Measurements from ENCODE around the gene KPNB1.

KPNB1 gene

DNA sequence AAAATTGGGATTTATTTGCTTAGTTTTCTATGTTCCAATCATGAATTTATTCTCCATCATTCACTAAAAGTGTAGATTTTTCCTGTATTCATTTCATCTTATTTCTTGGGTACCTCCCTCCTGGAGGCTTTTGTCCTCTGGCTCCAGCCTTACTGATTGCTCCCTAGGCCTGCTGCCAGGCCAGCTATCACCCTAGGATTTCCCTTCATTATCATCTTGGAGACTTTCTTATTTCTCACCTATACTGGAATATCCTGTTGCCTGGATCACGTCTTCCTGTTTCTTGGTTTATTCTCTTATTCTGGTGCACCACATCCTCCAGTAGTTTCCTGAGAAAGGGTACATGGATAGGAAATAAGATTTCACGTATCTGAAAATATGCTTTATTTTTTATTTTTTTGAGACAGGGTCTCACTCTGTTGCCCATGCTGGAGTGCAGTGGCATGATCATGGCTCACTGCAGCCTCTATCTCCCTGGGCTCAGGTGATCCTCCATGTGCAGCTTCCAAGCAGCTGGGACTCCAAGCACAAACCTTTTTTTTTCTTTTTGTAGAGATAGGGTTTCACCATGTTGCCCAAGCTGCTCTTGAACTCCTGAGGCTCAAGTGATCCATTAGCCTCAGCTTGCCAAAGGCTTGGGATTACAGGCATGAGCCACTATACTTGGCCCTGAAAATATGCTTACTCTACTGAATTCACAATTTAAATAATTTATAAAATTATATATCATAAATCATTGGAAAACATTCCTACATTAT, 13.3 kb upstream of the KPNB1 start:
- no peak for DNase-seq (ENCODE audit: extremely low read depth in 1 of 2, low read depth in 1 of 2)

GRCh38 chr17:47638903-47639302, 10.8 kb upstream of the KPNB1 start:
- DNase-seq (ENCODE audit: extremely low read depth in 1 of 2, low read depth in 1 of 2): no peak

DNA sequence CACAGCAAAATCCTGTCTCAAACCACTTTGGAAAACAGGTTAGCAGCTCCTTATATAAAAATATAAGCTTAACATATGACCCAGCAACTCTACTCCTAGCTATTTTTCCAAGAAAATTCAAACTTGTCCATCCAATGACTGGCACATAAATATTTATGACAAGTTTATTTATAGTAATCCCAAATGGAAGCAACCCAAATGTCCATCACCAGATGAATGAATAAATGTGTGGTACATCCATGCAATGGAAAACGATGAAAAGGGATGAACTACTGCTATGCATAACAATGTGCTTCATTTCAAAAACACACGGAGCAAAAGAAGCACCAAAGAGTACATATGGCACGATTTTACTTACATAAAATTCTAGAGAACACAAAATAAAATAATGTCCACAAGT, 9.6 kb upstream of the KPNB1 start:
- DNase-seq (ENCODE audit: extremely low read depth in 1 of 2, low read depth in 1 of 2): no peak

- no peak for DNase-seq (ENCODE audit: extremely low read depth in 1 of 2, low read depth in 1 of 2)
Measured at GRCh38 chr17:47641202-47641601, 8.5 kb upstream of the KPNB1 start.

GRCh38 chr17:47643116-47643515, 6.6 kb upstream of the KPNB1 start:
- no peak for DNase-seq (ENCODE audit: extremely low read depth in 1 of 2, low read depth in 1 of 2)

- no peak for DNase-seq (ENCODE audit: extremely low read depth in 1 of 2, low read depth in 1 of 2)
Measured at GRCh38 chr17:47644324-47644723, 5.4 kb upstream of the KPNB1 start.

DNA sequence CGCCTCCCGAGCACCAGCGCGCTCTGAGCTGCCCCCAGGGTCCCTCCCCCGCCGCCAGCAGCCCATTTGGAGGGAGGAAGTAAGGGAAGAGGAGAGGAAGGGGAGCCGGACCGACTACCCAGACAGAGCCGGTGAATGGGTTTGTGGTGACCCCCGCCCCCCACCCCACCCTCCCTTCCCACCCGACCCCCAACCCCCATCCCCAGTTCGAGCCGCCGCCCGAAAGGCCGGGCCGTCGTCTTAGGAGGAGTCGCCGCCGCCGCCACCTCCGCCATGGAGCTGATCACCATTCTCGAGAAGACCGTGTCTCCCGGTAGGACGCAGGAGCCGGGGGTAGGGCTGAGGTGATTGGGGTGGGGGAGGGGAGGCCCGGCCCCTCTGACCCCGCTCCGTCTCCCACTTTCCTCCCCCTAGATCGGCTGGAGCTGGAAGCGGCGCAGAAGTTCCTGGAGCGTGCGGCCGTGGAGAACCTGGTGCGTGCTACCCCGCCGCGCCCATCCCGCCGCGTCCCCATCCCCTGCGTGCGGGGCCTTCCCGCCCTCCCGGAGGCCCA, 329 bp downstream of the KPNB1 start:
- no peak for DNase-seq (ENCODE audit: extremely low read depth in 1 of 2, low read depth in 1 of 2)

GRCh38 chr17:47650525-47651522, 1.1 kb downstream of the KPNB1 start:
- peak; percentile 73 to 80 for DNase-seq (ENCODE audit: extremely low read depth in 1 of 2, low read depth in 1 of 2)

GRCh38 chr17:47651704-47652103, 2.0 kb downstream of the KPNB1 start:
- no peak for DNase-seq (ENCODE audit: extremely low read depth in 1 of 2, low read depth in 1 of 2)

- DNase-seq (ENCODE audit: extremely low read depth in 1 of 2, low read depth in 1 of 2): no peak
Measured at GRCh38 chr17:47652570-47652969, 2.9 kb downstream of the KPNB1 start.

DNA sequence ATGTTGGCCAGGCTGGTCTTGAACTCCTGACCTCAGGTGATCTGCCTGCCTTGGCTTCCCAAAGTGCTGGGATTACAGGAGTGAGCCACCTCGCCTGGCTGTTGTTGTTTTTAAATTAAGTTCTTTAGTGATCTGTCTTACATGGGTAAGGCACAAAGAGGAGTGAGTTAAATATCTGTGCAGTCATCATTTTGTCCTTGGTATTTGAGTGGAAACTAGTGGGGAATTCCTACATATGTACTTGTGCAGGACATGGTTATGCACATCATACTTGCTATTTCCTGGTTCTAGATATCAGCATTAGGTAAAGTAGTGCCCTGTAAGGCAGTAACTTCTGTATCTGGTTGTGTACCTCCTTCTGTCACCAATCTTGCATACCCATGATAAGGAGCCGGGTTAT, 3.7 kb downstream of the KPNB1 start:
- DNase-seq (ENCODE audit: extremely low read depth in 1 of 2, low read depth in 1 of 2): no peak

- DNase-seq (ENCODE audit: extremely low read depth in 1 of 2, low read depth in 1 of 2): no peak
Measured at GRCh38 chr17:47654991-47655390, 5.3 kb downstream of the KPNB1 start.

DNA sequence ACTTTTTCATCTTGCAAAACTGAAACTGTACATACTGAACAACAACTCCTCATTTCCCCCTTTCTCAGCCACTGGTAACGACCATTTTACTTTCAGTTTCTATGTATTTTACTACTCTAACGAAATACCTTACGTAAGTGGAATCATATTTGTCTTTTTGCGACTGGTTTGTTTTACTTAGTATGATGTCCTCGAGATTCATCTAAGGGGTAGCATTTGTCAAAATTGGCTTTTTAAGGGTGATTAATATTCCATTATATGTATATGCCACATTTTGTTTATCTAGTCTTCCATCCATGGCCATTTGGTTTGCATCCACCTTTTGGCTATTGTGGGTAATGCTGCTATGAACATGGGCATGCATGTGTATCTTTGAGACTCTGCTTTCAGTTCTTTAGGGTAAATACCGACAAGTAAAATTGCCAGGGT, 10.4 kb downstream of the KPNB1 start:
- no peak for DNase-seq (ENCODE audit: extremely low read depth in 1 of 2, low read depth in 1 of 2)

- peak in 1 of 2 donors; percentile 24 for DNase-seq (ENCODE audit: extremely low read depth in 1 of 2, low read depth in 1 of 2)
Measured at GRCh38 chr17:47663912-47664623, 14.3 kb downstream of the KPNB1 start.

DNA sequence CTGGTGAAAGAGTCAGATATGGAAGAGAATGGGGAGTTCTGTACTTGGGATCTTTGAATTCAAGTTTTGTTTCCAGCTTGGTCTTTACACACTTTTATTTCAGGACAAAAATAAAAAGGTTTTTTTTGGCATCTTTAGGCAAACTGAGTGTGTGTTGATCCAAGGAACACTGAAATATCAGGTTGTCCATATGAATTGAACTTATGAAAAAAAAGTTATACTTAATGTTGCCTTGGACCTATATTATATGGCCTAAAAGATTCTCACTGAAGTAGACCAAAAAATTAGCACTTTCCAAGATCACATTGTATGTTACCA, 14.9 kb downstream of the KPNB1 start:
- no peak for DNase-seq (ENCODE audit: extremely low read depth in 1 of 2, low read depth in 1 of 2)

DNA sequence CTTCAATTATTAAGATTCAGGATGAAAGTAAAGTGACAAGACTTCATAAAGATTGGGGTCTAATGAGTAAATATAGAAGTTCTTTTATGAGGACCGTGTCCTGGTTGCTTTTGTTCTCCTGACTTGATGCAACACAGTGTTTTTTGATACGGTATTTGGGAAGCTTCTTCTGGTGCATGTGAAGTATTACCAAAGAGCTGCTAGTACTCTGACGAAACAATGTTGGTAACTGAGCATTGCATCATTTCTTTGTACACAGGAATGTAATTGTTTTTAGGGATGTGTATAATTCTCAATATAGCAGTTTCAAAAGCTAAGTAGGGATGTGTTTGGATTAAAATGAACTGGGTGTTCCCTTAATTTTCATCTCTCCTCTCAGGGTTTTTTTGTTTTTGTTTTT, 15.9 kb downstream of the KPNB1 start:
- no peak for DNase-seq (ENCODE audit: extremely low read depth in 1 of 2, low read depth in 1 of 2)

DNA sequence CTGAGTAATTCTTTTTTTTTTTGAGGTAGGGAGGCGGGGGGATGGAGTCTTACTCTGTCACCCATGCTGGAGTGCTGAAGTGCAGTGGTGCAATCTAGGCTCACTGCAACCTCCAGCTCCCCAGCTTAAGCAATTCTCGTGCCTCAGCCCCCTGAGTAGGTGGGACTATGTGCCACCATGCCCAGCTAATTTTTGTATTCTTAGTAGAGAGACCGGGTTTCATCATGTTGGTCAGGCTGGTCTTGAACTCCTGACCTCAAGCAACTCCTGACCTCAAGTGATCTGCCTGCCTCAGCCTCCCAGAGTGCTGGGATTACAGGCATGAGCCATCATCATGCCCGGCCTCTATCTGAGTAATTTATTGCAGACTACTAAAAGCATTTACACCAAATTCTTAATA, 19.4 kb downstream of the KPNB1 start:
- DNase-seq (ENCODE audit: extremely low read depth in 1 of 2, low read depth in 1 of 2): no peak

GRCh38 chr17:47670064-47670463, 20.3 kb downstream of the KPNB1 start:
- DNase-seq (ENCODE audit: extremely low read depth in 1 of 2, low read depth in 1 of 2): no peak

GRCh38 chr17:47674499-47674898, 24.8 kb downstream of the KPNB1 start:
- DNase-seq (ENCODE audit: extremely low read depth in 1 of 2, low read depth in 1 of 2): no peak

DNA sequence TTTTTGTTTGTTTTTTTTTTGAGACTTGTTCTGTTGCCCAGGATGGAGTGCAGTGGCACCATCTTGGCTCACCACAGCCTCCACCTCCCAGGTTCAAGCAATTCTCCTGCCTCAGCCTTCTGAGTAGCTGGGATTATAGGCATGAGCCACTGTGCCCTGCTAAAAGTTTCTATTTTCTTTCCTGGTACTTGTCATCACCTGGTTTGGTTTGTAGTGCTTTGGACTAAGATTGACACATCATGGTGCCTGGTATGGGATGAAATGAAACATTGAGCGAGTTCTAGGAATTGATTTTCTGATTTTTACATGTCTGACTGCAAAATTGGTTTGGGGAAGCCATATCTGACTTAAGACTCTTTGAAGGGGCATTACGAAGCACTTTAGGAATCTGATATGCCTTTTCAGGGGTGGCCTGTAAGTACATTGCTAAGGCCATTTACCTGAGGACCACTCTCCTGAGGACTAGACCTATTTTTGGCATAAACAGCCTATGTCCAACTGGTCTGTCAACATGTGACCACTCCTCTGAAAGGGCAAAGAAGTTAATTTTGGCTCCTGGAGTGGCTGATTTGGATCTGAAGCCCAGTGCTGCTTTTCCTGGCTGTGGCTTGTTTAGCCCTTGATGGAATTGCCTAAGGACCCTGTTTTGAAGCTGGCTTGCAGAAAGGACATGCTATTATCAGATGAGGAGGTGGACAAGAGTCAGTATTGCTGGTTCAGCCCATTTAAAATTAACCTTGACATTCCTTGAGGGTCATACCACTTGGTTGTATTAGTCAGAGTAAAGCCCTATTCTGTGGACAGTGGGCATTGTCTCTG, 25.9 kb downstream of the KPNB1 start:
- no peak for DNase-seq (ENCODE audit: extremely low read depth in 1 of 2, low read depth in 1 of 2)

- no peak for DNase-seq (ENCODE audit: extremely low read depth in 1 of 2, low read depth in 1 of 2)
Measured at GRCh38 chr17:47676199-47676472, 26.4 kb downstream of the KPNB1 start.
